WI38 (cell line): ENCODE measurements around the gene KCNK17.

Source experiments
- H3K4me3 ChIP-seq: 2 replicates; pipeline ENCODE4 v1.5.1; 2011; ENCODE audit warnings: low read depth, mild to moderate bottlenecking, control low read depth, low read length
- CTCF ChIP-seq: IDR thresholded peaks from 2 replicates; pipeline ENCODE4 v1.5.1; 2012; ENCODE audit warnings: low read depth, mild to moderate bottlenecking, control low read depth, low read length

Gene KCNK17

GRCh38 chr6:39314273-39314795 lies at the start of gene KCNK17:
Gene KCNK17, minus strand, starts transcription at chr6:39314419. Its CDS starts 99 bp downstream, at chr6:39314320.
- TF ChIP-seq CTCF, result no peak
- no peak within 1 kb of the TSS for H3K4me3 ChIP-seq

GRCh38 chr6:39363280-39363679 lies 49.1 kb upstream of the KCNK17 start:
- no peak overlapping the region for H3K4me3 ChIP-seq

GRCh38 chr6:39362487-39362865 lies 48.3 kb upstream of the KCNK17 start:
- no peak for TF ChIP-seq CTCF
- H3K4me3 ChIP-seq, result no peak overlapping the region

More at GRCh38 chr6:39363280-39363679, 49.1 kb upstream of the KCNK17 start:
- TF ChIP-seq CTCF, result no peak

GRCh38 chr6:39361657-39362486 lies 47.7 kb upstream of the KCNK17 start:
- TF ChIP-seq CTCF, result peak; percentile 59
- no peak overlapping the region for H3K4me3 ChIP-seq

- TF ChIP-seq CTCF, result no peak
- no peak overlapping the region for H3K4me3 ChIP-seq
Observed at GRCh38 chr6:39360378-39360777, 46.2 kb upstream of the KCNK17 start.

- no peak overlapping the region for H3K4me3 ChIP-seq
- no peak for TF ChIP-seq CTCF
Observed at GRCh38 chr6:39357998-39358686, 43.9 kb upstream of the KCNK17 start.

GRCh38 chr6:39353698-39354315 lies 39.6 kb upstream of the KCNK17 start:
- no peak for TF ChIP-seq CTCF
- H3K4me3 ChIP-seq, result no peak overlapping the region
